GOT3 (cell line): ENCODE results near the gene MBLAC2.
A peak's percentile ranks its signal among the peaks of the same experiment; 100 is the strongest.

Source experiments
- DNase-seq: peaks from one replicate; lab custom pipeline; 2025; ENCODE audit warnings: mixed read lengths; lab: John Stamatoyannopoulos, UW

Gene MBLAC2

GRCh38 chr5:90461288-90461687 is 13.3 kb downstream of the MBLAC2 start:
- no peak for DNase-seq

- DNase-seq, result no peak
These were observed 27.6 kb downstream of the MBLAC2 start for GRCh38 chr5:90446961-90447360.

GRCh38 chr5:90440644-90441043 is 33.9 kb downstream of the MBLAC2 start:
- DNase-seq, result no peak

GRCh38 chr5:90438100-90438499 is 36.5 kb downstream of the MBLAC2 start:
- DNase-seq, result no peak

- DNase-seq, result no peak
These were observed 36.9 kb downstream of the MBLAC2 start for GRCh38 chr5:90437663-90438062.

- no peak for DNase-seq
These were observed 40.4 kb downstream of the MBLAC2 start for GRCh38 chr5:90434116-90434714.

- no peak for DNase-seq
These were observed 50.3 kb downstream of the MBLAC2 start for GRCh38 chr5:90424245-90424644.

- no peak for DNase-seq
These were observed 53.4 kb downstream of the MBLAC2 start for GRCh38 chr5:90421136-90421535.

- DNase-seq, result no peak
These were observed 56.4 kb downstream of the MBLAC2 start for GRCh38 chr5:90418214-90418613.

GRCh38 chr5:90410178-90410762 is 64.3 kb downstream of the MBLAC2 start:
- DNase-seq, result no peak

GRCh38 chr5:90409318-90410177 is 65.0 kb downstream of the MBLAC2 start, which contains the start of gene CETN3:
CETN3 (minus strand) TSS chr5:90409756; CDS start chr5:90409661, 95 bp downstream.
- DNase-seq, result peak; percentile 83

- DNase-seq, result no peak
These were observed 65.8 kb downstream of the MBLAC2 start for GRCh38 chr5:90408571-90409317.
